Measurements from ENCODE around the gene IGFL4. TPM values are rescaled to one million over a fixed set of nuclear protein-coding genes. Genes with fewer than 3 reads are reported as not detected.

Gene IGFL4
- polyA plus RNA-seq, 3 donors = not detected

- Histone ChIP-seq H3K4me1 (ENCODE audit: control insufficient read depth in 1 of 2, insufficient read depth in 2 of 2, low read length in 2 of 2) (peaks cover 10 to 12% of the 10 kb centered on the region in 2 donors), H4K20me1 (ENCODE audit: insufficient read depth, low read length) (no peaks in the 10 kb centered on the region), H3K27me3 (ENCODE audit: control insufficient read depth in 2 of 2, insufficient read depth in 2 of 2, low read length in 2 of 2) (peaks cover 45 to 60% of the 10 kb centered on the region in 2 donors), H3K4me2 (replicated peaks; ENCODE audit: extremely low read depth, low read length, poor library complexity, severe bottlenecking) (no peak overlapping the region), H3K9ac (ENCODE audit: insufficient read depth, low read length, poor library complexity, severe bottlenecking) (no peak overlapping the region), H3K79me2 (ENCODE audit: insufficient read depth, low read length) (no peaks in the 10 kb centered on the region), H3K27ac (ENCODE audit: low read depth in 1 of 2, low read length in 2 of 2) (no peak overlapping the region), H3K9me3 (replicated peaks in 1 of 2; ENCODE audit: control insufficient read depth in 1 of 2, insufficient read depth in 1 of 2, low read length in 2 of 2) (peaks cover 0 to 7% of the 10 kb centered on the region in 2 donors), H3K36me3 (replicated peaks in 1 of 2; ENCODE audit: control insufficient read depth in 1 of 2, insufficient read depth in 2 of 2, low read length in 2 of 2) (no peaks in the 10 kb centered on the region), H2AFZ (ENCODE audit: insufficient read depth, low read depth, low read length, poor library complexity, severe bottlenecking) (no peak overlapping the region), H3K4me3 (replicated peaks in 1 of 3; ENCODE audit: low read depth in 2 of 3, low read length in 3 of 3) (no peak overlapping the region)
- DNase-seq = no peak
- no peaks in the 10 kb centered on the region for H3K36me3 Mint-ChIP-seq
- peaks cover 0 to 9% (median 4%) of the 10 kb centered on the region in 7 donors for H3K9me3 Mint-ChIP-seq
- H3K4me1 Mint-ChIP-seq = peaks cover 15% of the 10 kb centered on the region
- intact Hi-C loops (cut with micrococcal nuclease) = no loop called here
- 75% methylated on average over 5 of the region's 7 CpGs for WGBS (ENCODE audit: insufficient coverage)
- TF ChIP-seq CTCF (IDR thresholded peaks at IDR 0.05) = no peak
- H3K27ac Mint-ChIP-seq = no peak overlapping the region
- H3K4me3 Mint-ChIP-seq = peak overlapping the region in 1 of 2 donors; percentile 33
- H3K27me3 Mint-ChIP-seq (ENCODE audit: low read depth in 3 of 3) = peaks cover 52 to 74% (median 57%) of the 10 kb centered on the region in 3 donors
Measured at GRCh38 chr19:46065486-46066071, 24.8 kb upstream of the IGFL4 start.

- Mint-ChIP-seq H3K27me3 (ENCODE audit: low read depth in 3 of 3) (peaks cover 36 to 64% (median 39%) of the 10 kb centered on the region in 3 donors), H3K9me3 (peaks cover 0 to 23% (median 13%) of the 10 kb centered on the region in 7 donors), H3K27ac (no peak overlapping the region), H3K36me3 (no peaks in the 10 kb centered on the region), H3K4me1 (peaks cover 3% of the 10 kb centered on the region), H3K4me3 (no peak overlapping the region)
- intact Hi-C loops (cut with micrococcal nuclease) = no loop called here
- DNase-seq = no peak
- Histone ChIP-seq H4K20me1 (ENCODE audit: insufficient read depth, low read length) (no peaks in the 10 kb centered on the region), H3K4me2 (replicated peaks; ENCODE audit: extremely low read depth, low read length, poor library complexity, severe bottlenecking) (no peak overlapping the region), H3K27ac (ENCODE audit: low read depth in 1 of 2, low read length in 2 of 2) (no peak overlapping the region), H2AFZ (ENCODE audit: insufficient read depth, low read depth, low read length, poor library complexity, severe bottlenecking) (no peak overlapping the region), H3K4me3 (replicated peaks in 1 of 3; ENCODE audit: low read depth in 2 of 3, low read length in 3 of 3) (no peak overlapping the region), H3K36me3 (replicated peaks in 1 of 2; ENCODE audit: control insufficient read depth in 1 of 2, insufficient read depth in 2 of 2, low read length in 2 of 2) (no peaks in the 10 kb centered on the region), H3K9me3 (replicated peaks in 1 of 2; ENCODE audit: control insufficient read depth in 1 of 2, insufficient read depth in 1 of 2, low read length in 2 of 2) (peaks cover 6 to 23% of the 10 kb centered on the region in 2 donors), H3K79me2 (ENCODE audit: insufficient read depth, low read length) (no peaks in the 10 kb centered on the region), H3K4me1 (ENCODE audit: control insufficient read depth in 1 of 2, insufficient read depth in 2 of 2, low read length in 2 of 2) (peaks cover under 1 to 2% of the 10 kb centered on the region in 2 donors), H3K9ac (ENCODE audit: insufficient read depth, low read length, poor library complexity, severe bottlenecking) (no peak overlapping the region), H3K27me3 (ENCODE audit: control insufficient read depth in 2 of 2, insufficient read depth in 2 of 2, low read length in 2 of 2) (peaks cover 29 to 50% of the 10 kb centered on the region in 2 donors)
- no peak for TF ChIP-seq CTCF (IDR thresholded peaks at IDR 0.05)
- WGBS (ENCODE audit: insufficient coverage) = 57% methylated on average over 2 of the region's 3 CpGs
Measured at GRCh38 chr19:46063201-46063600, 22.4 kb upstream of the IGFL4 start.
